ENCODE results near the gene TMEM94. TPM values are rescaled to one million over a fixed set of nuclear protein-coding genes. Genes with fewer than 3 reads are reported as not detected.

TMEM94 gene
- total RNA-seq, 4 donors from 2014 or later: 128 to 708 (median 280) TPM

DNA sequence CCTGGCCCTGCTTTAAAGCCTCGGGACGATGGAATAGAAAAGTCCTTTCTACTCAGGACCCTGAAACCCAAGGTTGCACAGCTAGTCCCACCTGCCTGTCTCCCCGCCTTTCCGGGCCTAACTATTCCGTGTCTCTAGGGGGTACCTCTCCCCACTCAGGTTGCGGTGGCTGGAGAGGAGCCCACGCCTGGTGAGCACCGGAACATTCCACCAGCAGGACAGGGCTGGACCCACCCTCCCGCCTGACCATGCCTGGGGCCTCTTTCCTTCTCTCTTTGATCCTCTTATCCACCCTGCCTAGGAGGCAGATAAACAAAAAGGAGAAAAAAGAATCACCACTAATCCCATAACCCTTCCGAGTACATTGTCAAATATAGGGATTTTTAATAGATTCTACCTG lies 79.9 kb downstream of the TMEM94 start:
- no peak overlapping the region for H3K4me3 ChIP-seq
- in situ Hi-C loops (cut with MboI; ENCODE audit: low pct_ligation_motif_present in 1 of 4, low pct_unique_long_range_greater_than_20kb in 1 of 4, low sequenced_read_pairs in 3 of 4): no loop called here
- peak overlapping the region in 3 of 4 donors; percentile 74 to 87 (median 77) for H3K27ac ChIP-seq
- peaks cover 0 to 6% (median 3%) of the 10 kb centered on the region in 4 donors for H3K36me3 ChIP-seq
- no peak for DNase-seq
- intact Hi-C loops (cut with DNase I; ENCODE audit: low total_unique reads): no loop called here
- WGBS, 2 donors (ENCODE audit: low coverage in 1 of 2): 80 to 81% methylated on average over 1 to 10 of the region's 10 CpGs
- no peaks in the 10 kb centered on the region for H3K27me3 ChIP-seq
- H3K9me3 ChIP-seq: no peaks in the 10 kb centered on the region
- TF ChIP-seq POLR2AphosphoS5 (IDR thresholded peaks at IDR 0.05) (no peak), CTCF (IDR thresholded peaks at IDR 0.05) (no peak), EP300 (IDR thresholded peaks at IDR 0.05; ENCODE audit: low read depth) (no peak), POLR2A (IDR thresholded peaks at IDR 0.05) (no peak)
- peaks cover 23 to 73% (median 57%) of the 10 kb centered on the region in 4 donors for H3K4me1 ChIP-seq

- in situ Hi-C loops (cut with MboI; ENCODE audit: low pct_ligation_motif_present in 1 of 4, low pct_unique_long_range_greater_than_20kb in 1 of 4, low sequenced_read_pairs in 3 of 4): no loop called here
- peaks cover 12 to 71% (median 45%) of the 10 kb centered on the region in 4 donors for H3K4me1 ChIP-seq
- H3K27me3 ChIP-seq: no peaks in the 10 kb centered on the region
- DNase-seq: no peak
- intact Hi-C loops (cut with DNase I; ENCODE audit: low total_unique reads): no loop called here
- 76% methylated on average over 13 of the region's 13 CpGs; no CpG with 5 or more reads in 1 of the 2 donors for WGBS, 2 donors (ENCODE audit: low coverage in 1 of 2)
- no peaks in the 10 kb centered on the region for H3K36me3 ChIP-seq
- TF ChIP-seq CTCF (IDR thresholded peaks at IDR 0.05) (no peak), POLR2AphosphoS5 (IDR thresholded peaks at IDR 0.05) (no peak), EP300 (IDR thresholded peaks at IDR 0.05; ENCODE audit: low read depth) (no peak), POLR2A (IDR thresholded peaks at IDR 0.05) (no peak)
- H3K4me3 ChIP-seq: no peak overlapping the region
- peak overlapping the region; percentile 75 to 91 (median 86) for H3K27ac ChIP-seq
- H3K9me3 ChIP-seq: no peaks in the 10 kb centered on the region
Observed at GRCh38 chr17:75539967-75540729, 83.7 kb downstream of the TMEM94 start.

- Histone ChIP-seq H3K27me3 (no peaks in the 10 kb centered on the region), H3K4me3 (no peak overlapping the region), H3K9me3 (no peaks in the 10 kb centered on the region), H3K27ac (peak overlapping the region; percentile 75 to 91 (median 86)), H3K36me3 (no peaks in the 10 kb centered on the region), H3K4me1 (peaks cover 8 to 65% (median 40%) of the 10 kb centered on the region in 4 donors)
- in situ Hi-C loops (cut with MboI; ENCODE audit: low pct_ligation_motif_present in 1 of 4, low pct_unique_long_range_greater_than_20kb in 1 of 4, low sequenced_read_pairs in 3 of 4): no loop called here
- WGBS, 2 donors (ENCODE audit: low coverage in 1 of 2): 32 to 60% methylated on average over 2 to 4 of the region's 4 CpGs
- intact Hi-C loops (cut with DNase I; ENCODE audit: low total_unique reads): no loop called here
- DNase-seq: no peak
- TF ChIP-seq CTCF (IDR thresholded peaks at IDR 0.05) (no peak), POLR2A (IDR thresholded peaks at IDR 0.05) (no peak), EP300 (IDR thresholded peaks at IDR 0.05; ENCODE audit: low read depth) (no peak), POLR2AphosphoS5 (IDR thresholded peaks at IDR 0.05) (no peak)
Observed at GRCh38 chr17:75540923-75541503, 84.6 kb downstream of the TMEM94 start.

DNA sequence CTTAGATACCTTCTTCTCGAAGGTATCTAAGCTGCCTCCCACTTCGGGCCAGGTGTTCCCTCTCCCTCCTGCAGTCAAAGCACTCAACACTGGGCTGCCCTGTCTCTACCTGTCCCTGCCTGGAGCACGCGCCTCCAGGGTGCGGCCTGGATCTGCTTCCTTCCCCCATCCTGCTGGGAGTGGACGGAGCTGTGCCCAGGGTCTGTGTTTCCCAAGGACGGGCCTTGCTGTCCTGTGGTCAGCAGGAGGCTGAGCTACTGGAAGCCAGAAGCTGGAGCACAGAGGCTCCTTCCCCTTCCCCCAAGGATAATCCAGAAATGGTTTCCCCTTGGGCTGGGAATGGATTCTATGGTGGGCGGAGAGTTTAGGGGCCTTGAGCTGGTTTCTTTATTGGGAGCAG lies 85.8 kb downstream of the TMEM94 start:
- H3K27ac ChIP-seq: peak overlapping the region; percentile 82 to 91 (median 86)
- TF ChIP-seq POLR2AphosphoS5 (IDR thresholded peaks at IDR 0.05) (peak in 2 of 3 donors; percentile 29 to 36), EP300 (IDR thresholded peaks at IDR 0.05; ENCODE audit: low read depth) (no peak), CTCF (IDR thresholded peaks at IDR 0.05) (no peak), POLR2A (IDR thresholded peaks at IDR 0.05) (no peak)
- 58% methylated on average over 8 of the region's 8 CpGs; no CpG with 5 or more reads in 1 of the 2 donors for WGBS, 2 donors (ENCODE audit: low coverage in 1 of 2)
- intact Hi-C loops (cut with DNase I; ENCODE audit: low total_unique reads) (no loop called here), in situ Hi-C loops (cut with MboI; ENCODE audit: low pct_ligation_motif_present in 1 of 4, low pct_unique_long_range_greater_than_20kb in 1 of 4, low sequenced_read_pairs in 3 of 4) (no loop called here)
- no peaks in the 10 kb centered on the region for H3K27me3 ChIP-seq
- H3K9me3 ChIP-seq: no peaks in the 10 kb centered on the region
- peaks cover 8 to 67% (median 42%) of the 10 kb centered on the region in 4 donors for H3K4me1 ChIP-seq
- H3K4me3 ChIP-seq: no peak overlapping the region
- H3K36me3 ChIP-seq: no peaks in the 10 kb centered on the region
- DNase-seq: peak; percentile 70
